Epithelial cell of esophagus (primary cell): ENCODE data around the gene CD244.

Experiments used
- DNase-seq: peaks from one replicate; pipeline ENCODE4 v3.0.0; 2010; ENCODE audit warnings: low read depth
- H3K4me3 ChIP-seq: 2 replicates; pipeline ENCODE4 v1.5.1; 2011; ENCODE audit warnings: mild to moderate bottlenecking, low read length, control low read depth
- CTCF ChIP-seq: IDR thresholded peaks from 2 replicates; pipeline ENCODE4 v1.5.1; 2011; ENCODE audit warnings: low read depth, mild to moderate bottlenecking, low read length, control low read depth, inconsistent platforms; ENCODE audit not compliant: insufficient read depth; ENCODE audit errors: missing control alignments

The CD244 gene

GRCh38 chr1:160780398-160780755 is 82.3 kb downstream of the CD244 start:
- TF ChIP-seq CTCF: no peak
- H3K4me3 ChIP-seq: no peak overlapping the region
- DNase-seq: peak; percentile 40
